Thymus (tissue), 11 donors: ENCODE measurements around the gene SNRNP200. TPM values are rescaled to one million over a fixed set of nuclear protein-coding genes. Genes with fewer than 3 reads are reported as not detected.

ENCODE experiments used
- DNase-seq, 9 donors: peaks; one replicate each; pipeline ENCODE4 v3.0.0-alpha.2; 2013; ENCODE audit warnings: low spot score in 9 of 9, low read depth in 6 of 9, missing footprints in 1 of 9
- H3K27ac ChIP-seq, 2 donors: one replicate each; pipeline ENCODE4 v1.5.1; 2013; ENCODE audit warnings: control low read depth in 1 of 2, low read depth in 1 of 2, low read length in 1 of 2, mild to moderate bottlenecking in 1 of 2, moderate library complexity in 1 of 2
- H3K27me3 ChIP-seq, 2 donors: one replicate each; pipeline ENCODE4 v1.5.1; 2013; ENCODE audit warnings: low read length in 1 of 2; ENCODE audit not compliant: control insufficient read depth in 2 of 2, insufficient read depth in 1 of 2
- H3K36me3 ChIP-seq, 2 donors: one replicate each; pipeline ENCODE4 v1.5.1; 2013; ENCODE audit warnings: low read length in 1 of 2, mild to moderate bottlenecking in 1 of 2, moderate library complexity in 1 of 2; ENCODE audit not compliant: control insufficient read depth in 2 of 2, insufficient read depth in 2 of 2
- H3K4me1 ChIP-seq, 2 donors: one replicate each; pipeline ENCODE4 v1.5.1; 2013; ENCODE audit warnings: low read length in 2 of 2; ENCODE audit not compliant: control insufficient read depth in 2 of 2, insufficient read depth in 2 of 2
- H3K4me3 ChIP-seq, 2 donors: one replicate each; pipeline ENCODE4 v1.5.1; 2013; ENCODE audit warnings: low read length in 2 of 2, control low read depth in 1 of 2, mild to moderate bottlenecking in 1 of 2
- H3K9me3 ChIP-seq, 2 donors: one replicate each; pipeline ENCODE4 v1.5.1; 2013; ENCODE audit warnings: low read length in 1 of 2, mild to moderate bottlenecking in 1 of 2; ENCODE audit not compliant: control insufficient read depth in 2 of 2, insufficient read depth in 1 of 2
- WGBS: extraction: QIAGEN DNeasy Blood & Tissue Kit; methylation state at CpG from one replicate; pipeline ENCODE4 v1.1.7; 2013; 5-methylcytosine and 5-hydroxymethylcytosine counted together
- polyA plus RNA-seq: library from polyadenylated mRNA; stranded (reverse); fragments of 200-250 nt; gene quantifications from one replicate; pipeline ENCODE4 v1.2.3, GENCODE V29; 2013
- total RNA-seq: library from RNA; stranded (reverse); fragments of 120-200 nt; gene quantifications from one replicate; pipeline ENCODE4 v1.2.4, GENCODE V29; 2013
- donor health status: healthy.

The SNRNP200 gene
- total and polyA plus RNA-seq, 2 donors = 51.1 to 105 TPM

DNA sequence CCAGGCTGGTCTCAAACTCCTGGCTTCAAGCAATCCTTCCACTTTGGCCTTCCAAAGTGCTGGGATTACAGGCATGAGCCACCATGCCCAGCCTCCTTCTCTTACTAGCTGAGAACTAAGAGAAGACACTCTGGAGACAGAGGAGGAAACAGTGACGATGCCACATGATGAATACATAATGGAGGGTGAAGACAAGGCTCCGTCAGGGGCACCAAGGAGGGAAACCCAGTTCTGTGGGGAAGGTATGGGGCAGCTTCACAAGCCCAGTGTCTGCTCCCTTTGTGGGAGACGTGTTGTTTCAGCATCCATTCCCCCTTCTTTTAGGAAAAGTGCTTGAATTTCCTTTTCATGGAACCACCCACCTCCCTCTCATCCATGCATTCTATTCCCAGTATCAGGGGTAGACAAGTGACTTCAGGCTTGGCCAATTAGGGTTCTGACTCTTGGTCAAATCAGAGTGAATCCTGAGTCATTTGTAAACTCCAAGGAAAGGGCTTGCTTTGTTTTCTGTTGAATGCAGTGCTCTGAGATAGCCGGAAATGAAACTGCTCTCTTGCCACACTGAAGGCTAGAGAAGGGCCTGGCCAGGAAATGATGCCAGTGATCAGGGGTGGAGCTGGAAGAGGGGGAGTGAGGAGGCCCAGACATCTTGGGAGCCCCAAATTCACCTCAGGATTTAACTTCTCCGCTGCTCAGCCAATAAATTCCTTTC, 63.3 kb downstream of the SNRNP200 start:
- 70% methylated on average over 5 of the region's 5 CpGs for WGBS
- Histone ChIP-seq H3K4me3 (no peak overlapping the region), H3K9me3 (no peaks in the 10 kb centered on the region), H3K27ac (peak overlapping the region; percentile 76 to 80), H3K27me3 (no peaks in the 10 kb centered on the region), H3K4me1 (peaks cover 10 to 18% of the 10 kb centered on the region in 2 donors), H3K36me3 (peaks cover 0 to under 1% of the 10 kb centered on the region in 2 donors)
- DNase-seq = peak in 4 of 9 donors; percentile 20 to 60 (median 28)

- peaks cover 0 to 4% of the 10 kb centered on the region in 2 donors for H3K36me3 ChIP-seq
- H3K4me3 ChIP-seq = no peak overlapping the region
- peak overlapping the region in 1 of 2 donors; percentile 37 for H3K27ac ChIP-seq
- no peaks in the 10 kb centered on the region for H3K27me3 ChIP-seq
- no peaks in the 10 kb centered on the region for H3K9me3 ChIP-seq
- no peak for DNase-seq
- 99% methylated on average over 2 of the region's 2 CpGs for WGBS
- H3K4me1 ChIP-seq = peaks cover 10 to 18% of the 10 kb centered on the region in 2 donors
These were observed 64.1 kb downstream of the SNRNP200 start for GRCh38 chr2:96241227-96241626.

- 92% methylated on average over 9 of the region's 9 CpGs for WGBS
- Histone ChIP-seq H3K4me3 (no peak overlapping the region), H3K27ac (no peak overlapping the region), H3K27me3 (no peaks in the 10 kb centered on the region), H3K36me3 (peaks cover 0 to 4% of the 10 kb centered on the region in 2 donors), H3K4me1 (peaks cover 10 to 18% of the 10 kb centered on the region in 2 donors), H3K9me3 (no peaks in the 10 kb centered on the region)
- no peak for DNase-seq
These were observed 64.9 kb downstream of the SNRNP200 start for GRCh38 chr2:96240341-96241038.

DNA sequence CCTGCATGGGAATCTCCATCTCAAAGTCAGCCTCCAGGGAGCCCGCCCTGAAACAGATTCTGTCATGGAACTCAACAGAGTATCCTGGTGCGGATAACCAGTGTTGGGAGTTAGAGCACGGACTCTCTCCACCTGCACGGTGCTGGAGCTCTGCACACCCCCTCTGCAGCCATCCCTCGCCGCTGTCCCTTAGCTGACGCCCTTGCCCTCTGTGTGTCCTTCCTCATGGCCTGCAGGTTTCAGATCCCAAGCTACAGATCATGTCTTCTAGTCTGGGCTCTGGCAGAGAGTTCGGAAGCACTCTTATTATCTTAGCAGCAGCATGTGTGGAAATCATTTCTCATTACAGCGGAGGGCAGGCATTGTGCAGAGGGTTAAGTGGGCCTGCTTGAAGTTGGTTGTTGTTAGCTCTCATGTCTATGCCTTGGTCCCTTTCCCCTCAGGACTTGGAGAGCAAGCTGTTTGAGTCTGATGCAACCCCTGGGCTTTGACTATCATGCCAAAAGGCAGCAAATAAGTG, 65.5 kb downstream of the SNRNP200 start:
- WGBS = 98% methylated on average over 9 of the region's 9 CpGs
- Histone ChIP-seq H3K36me3 (peaks cover 0 to 4% of the 10 kb centered on the region in 2 donors), H3K4me3 (no peak overlapping the region)

GRCh38 chr2:96239091-96239490, 66.3 kb downstream of the SNRNP200 start:
- peaks cover 0 to 4% of the 10 kb centered on the region in 2 donors for H3K36me3 ChIP-seq
- DNase-seq = no peak
- H3K27me3 ChIP-seq = no peaks in the 10 kb centered on the region
- H3K4me1 ChIP-seq = peaks cover 10 to 18% of the 10 kb centered on the region in 2 donors
- no peaks in the 10 kb centered on the region for H3K9me3 ChIP-seq
- 97% methylated on average over 3 of the region's 3 CpGs for WGBS
- H3K27ac ChIP-seq = no peak overlapping the region
- no peak overlapping the region for H3K4me3 ChIP-seq

More for the DNA sequence above, 65.5 kb downstream of the SNRNP200 start:
- H3K27ac ChIP-seq = no peak overlapping the region
- no peaks in the 10 kb centered on the region for H3K9me3 ChIP-seq
- no peaks in the 10 kb centered on the region for H3K27me3 ChIP-seq
- DNase-seq = no peak
- H3K4me1 ChIP-seq = peaks cover 10 to 18% of the 10 kb centered on the region in 2 donors

DNA sequence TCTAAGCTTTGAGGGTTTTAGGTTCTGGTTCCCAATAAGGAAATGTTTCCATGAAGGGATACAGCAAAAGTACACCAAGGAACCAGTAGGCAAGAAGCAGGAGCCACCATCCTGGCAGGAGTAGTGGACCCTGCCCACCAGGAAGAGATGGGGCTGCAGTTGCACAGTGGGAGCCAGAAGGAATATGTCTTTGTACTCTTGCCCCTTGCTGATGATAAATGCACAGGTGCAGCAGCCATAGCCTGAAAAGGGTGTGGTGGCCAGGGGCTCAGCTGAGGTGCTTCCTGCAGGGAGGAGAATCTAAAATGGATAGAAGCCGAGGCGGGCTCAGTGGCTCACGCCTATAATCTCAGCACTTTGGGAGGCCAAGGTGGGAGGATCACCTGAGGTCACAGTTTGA, 67.1 kb downstream of the SNRNP200 start:
- Histone ChIP-seq H3K4me3 (no peak overlapping the region), H3K27me3 (no peaks in the 10 kb centered on the region), H3K4me1 (peaks cover 10 to 18% of the 10 kb centered on the region in 2 donors), H3K27ac (no peak overlapping the region), H3K9me3 (no peaks in the 10 kb centered on the region), H3K36me3 (peaks cover 0 to 4% of the 10 kb centered on the region in 2 donors)
- WGBS = 100% methylated on average over 3 of the region's 3 CpGs
- no peak for DNase-seq

- DNase-seq = no peak
- H3K27ac ChIP-seq = no peak overlapping the region
- H3K4me1 ChIP-seq = peaks cover 4 to 8% of the 10 kb centered on the region in 2 donors
- 97% methylated on average over 1 of the region's 1 CpG for WGBS
- H3K36me3 ChIP-seq = peaks cover 0 to 4% of the 10 kb centered on the region in 2 donors
- H3K27me3 ChIP-seq = no peaks in the 10 kb centered on the region
- H3K4me3 ChIP-seq = no peak overlapping the region
- H3K9me3 ChIP-seq = no peaks in the 10 kb centered on the region
These were observed 68.5 kb downstream of the SNRNP200 start for GRCh38 chr2:96236882-96237281.

GRCh38 chr2:96233880-96234316, 71.4 kb downstream of the SNRNP200 start:
- no peak overlapping the region for H3K4me3 ChIP-seq

DNA sequence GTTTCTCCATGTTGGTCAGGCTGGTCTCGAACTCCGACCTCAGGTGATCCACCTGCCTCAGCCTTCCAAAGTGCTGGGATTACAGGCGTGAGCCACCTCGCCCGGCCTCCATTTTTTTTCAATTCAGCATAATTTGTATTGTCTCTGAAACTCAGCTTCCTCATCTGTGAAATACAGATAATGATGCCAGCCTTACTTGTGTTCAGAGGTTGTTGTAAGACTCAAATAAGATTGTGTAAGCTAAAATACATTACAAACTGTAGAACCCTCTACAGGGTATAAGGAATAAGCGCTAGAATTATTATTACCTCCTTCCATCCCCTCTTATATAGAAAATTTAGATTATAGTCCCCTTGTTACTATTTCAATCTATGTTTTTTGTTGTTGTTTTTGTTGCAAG, 71.9 kb downstream of the SNRNP200 start:
- H3K27ac ChIP-seq = no peak overlapping the region
- H3K4me1 ChIP-seq = no peaks in the 10 kb centered on the region
- no peaks in the 10 kb centered on the region for H3K9me3 ChIP-seq
- no peak overlapping the region for H3K4me3 ChIP-seq
- WGBS = 98% methylated on average over 6 of the region's 6 CpGs
- no peak for DNase-seq
- no peaks in the 10 kb centered on the region for H3K27me3 ChIP-seq
- peaks cover 0 to 4% of the 10 kb centered on the region in 2 donors for H3K36me3 ChIP-seq

More at GRCh38 chr2:96233880-96234316, 71.4 kb downstream of the SNRNP200 start:
- Histone ChIP-seq H3K9me3 (no peaks in the 10 kb centered on the region), H3K27me3 (no peaks in the 10 kb centered on the region), H3K4me1 (no peaks in the 10 kb centered on the region), H3K27ac (no peak overlapping the region), H3K36me3 (peaks cover 0 to 4% of the 10 kb centered on the region in 2 donors)
- 94% methylated on average over 4 of the region's 4 CpGs for WGBS
- no peak for DNase-seq
